Breast epithelium (tissue), 3 donors: Measurements from ENCODE around the gene MRPS27.

Source experiments
- POLR2A ChIP-seq: fragments of 450-650 bp; IDR thresholded peaks from one replicate; pipeline ENCODE4 v1.6.1; 2016; ENCODE audit warnings: antibody characterized with exemption, mild to moderate bottlenecking, moderate library complexity
- POLR2AphosphoS5 ChIP-seq, 3 donors: sonication (generic); formaldehyde crosslinking; IDR thresholded peaks; one replicate each; pipeline ENCODE4 v1.6.1; 2017; ENCODE audit warnings: antibody characterized with exemption in 3 of 3
- TF ChIP-seq, protein P1 (sequence below), 3 donors: fragments of 450-650 bp; IDR thresholded peaks; one replicate each; pipeline ENCODE4 v1.5.1; 2016 to 2017; ENCODE audit warnings: antibody characterized with exemption in 3 of 3, mild to moderate bottlenecking in 3 of 3, moderate library complexity in 3 of 3

DNA sequence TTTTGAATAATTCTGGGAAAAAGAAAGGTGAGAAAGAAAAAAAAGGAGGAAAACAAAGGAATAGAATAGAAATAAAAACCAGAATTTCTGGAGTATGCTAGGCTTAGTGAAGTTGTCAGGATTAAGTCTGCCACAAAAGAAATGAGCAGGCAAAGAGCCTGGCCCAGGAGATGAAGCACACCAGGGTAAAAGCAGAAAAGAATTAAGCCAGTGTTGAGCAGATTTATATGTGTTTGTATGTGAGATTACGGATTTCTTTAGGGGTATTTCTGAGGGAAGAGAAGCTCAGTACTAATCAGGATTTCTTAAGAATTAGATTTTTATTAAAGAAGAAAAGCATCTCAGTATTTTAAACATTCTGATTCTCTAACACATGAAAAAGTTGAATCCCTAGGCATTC is 74.5 kb downstream of the MRPS27 start:
- no peak for TF ChIP-seq POLR2A
- TF ChIP-seq, protein P1, sequence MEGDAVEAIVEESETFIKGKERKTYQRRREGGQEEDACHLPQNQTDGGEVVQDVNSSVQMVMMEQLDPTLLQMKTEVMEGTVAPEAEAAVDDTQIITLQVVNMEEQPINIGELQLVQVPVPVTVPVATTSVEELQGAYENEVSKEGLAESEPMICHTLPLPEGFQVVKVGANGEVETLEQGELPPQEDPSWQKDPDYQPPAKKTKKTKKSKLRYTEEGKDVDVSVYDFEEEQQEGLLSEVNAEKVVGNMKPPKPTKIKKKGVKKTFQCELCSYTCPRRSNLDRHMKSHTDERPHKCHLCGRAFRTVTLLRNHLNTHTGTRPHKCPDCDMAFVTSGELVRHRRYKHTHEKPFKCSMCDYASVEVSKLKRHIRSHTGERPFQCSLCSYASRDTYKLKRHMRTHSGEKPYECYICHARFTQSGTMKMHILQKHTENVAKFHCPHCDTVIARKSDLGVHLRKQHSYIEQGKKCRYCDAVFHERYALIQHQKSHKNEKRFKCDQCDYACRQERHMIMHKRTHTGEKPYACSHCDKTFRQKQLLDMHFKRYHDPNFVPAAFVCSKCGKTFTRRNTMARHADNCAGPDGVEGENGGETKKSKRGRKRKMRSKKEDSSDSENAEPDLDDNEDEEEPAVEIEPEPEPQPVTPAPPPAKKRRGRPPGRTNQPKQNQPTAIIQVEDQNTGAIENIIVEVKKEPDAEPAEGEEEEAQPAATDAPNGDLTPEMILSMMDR (IDR thresholded peaks at IDR 0.05), result no peak
- no peak for TF ChIP-seq POLR2AphosphoS5 (IDR thresholded peaks at IDR 0.05)
